ENCODE measurements around the gene ACAA1. TPM values are rescaled to one million over a fixed set of nuclear protein-coding genes. Genes with fewer than 3 reads are reported as not detected.

The ACAA1 gene
- total and polyA plus RNA-seq, 2 experiments from 2014 or later = 21.4 to 26.6 TPM

- no peaks in the 10 kb centered on the region for H3K36me3 ChIP-seq (ENCODE audit: insufficient read depth)
- no peak overlapping the region for H3K4me2 ChIP-seq
- no peak for DNase-seq (ENCODE audit: low spot score)
- no peak overlapping the region for H2AFZ ChIP-seq
- no peaks in the 10 kb centered on the region for H3K27me3 ChIP-seq (ENCODE audit: insufficient read depth)
- H3K79me2 ChIP-seq (replicated peaks; ENCODE audit: insufficient read depth) = no peaks in the 10 kb centered on the region
- H4K20me1 ChIP-seq (replicated peaks; ENCODE audit: insufficient read depth) = no peaks in the 10 kb centered on the region; the same call in 1 of the 2 replicates
- Mint-ChIP-seq H3K4me1 (no peaks in the 10 kb centered on the region), H3K9me3 (peaks cover 8% of the 10 kb centered on the region; the same call in 2 of the 3 replicates), H3K4me3 (no peak overlapping the region), H3K27me3 (ENCODE audit: insufficient read depth, low read depth, poor library complexity) (peaks cover 5% of the 10 kb centered on the region), H3K36me3 (ENCODE audit: low read depth) (no peaks in the 10 kb centered on the region), H3K27ac (no peak overlapping the region)
- TF ChIP-seq CTCF (conservative IDR thresholded peaks at IDR 0.05; ENCODE audit: low read depth in 2 of 2) = no peak
- no peak for TF ChIP-seq REST (IDR thresholded peaks at IDR 0.05; ENCODE audit: unreplicated experiment)
- TF ChIP-seq CREB1 (CRISPR knock-in tag; IDR thresholded peaks at IDR 0.05; ENCODE audit: low read depth) = no peak
- no peak for TF ChIP-seq EZH2 (IDR thresholded peaks at IDR 0.05; ENCODE audit: low read depth, unreplicated experiment)
- TF ChIP-seq NANOG (IDR thresholded peaks at IDR 0.05; ENCODE audit: borderline replicate concordance) = no peak
- H3K4me3 ChIP-seq = no peak overlapping the region
- H3K9me2 ChIP-seq (ENCODE audit: insufficient read depth) = no peaks in the 10 kb centered on the region
- no peak overlapping the region for H3K27ac ChIP-seq (ENCODE audit: low read depth)
- no peaks in the 10 kb centered on the region for H3F3A ChIP-seq (replicated peaks; ENCODE audit: low read depth)
- H3K4me1 ChIP-seq (ENCODE audit: insufficient read depth) = no peaks in the 10 kb centered on the region
- ATAC-seq = no peak
Measured at GRCh38 chr3:38108649-38109579, 28.0 kb downstream of the ACAA1 start.

GRCh38 chr3:38107911-38108648 lies 28.8 kb downstream of the ACAA1 start:
- H3K9me3 Mint-ChIP-seq = peaks cover 8% of the 10 kb centered on the region; the same call in 2 of the 3 replicates
- H3K27me3 ChIP-seq (ENCODE audit: insufficient read depth) = no peaks in the 10 kb centered on the region
- no peak overlapping the region for H3K4me3 Mint-ChIP-seq
- H3K36me3 Mint-ChIP-seq (ENCODE audit: low read depth) = no peaks in the 10 kb centered on the region
- peaks cover under 1% of the 10 kb centered on the region; the same call in 1 of the 3 replicates for H3K4me1 Mint-ChIP-seq
- H3K4me3 ChIP-seq = no peak overlapping the region
- no peaks in the 10 kb centered on the region for H3K36me3 ChIP-seq (ENCODE audit: insufficient read depth)
- no peak for ATAC-seq
- no peak overlapping the region for H3K4me2 ChIP-seq
- H3K27ac Mint-ChIP-seq = no peak overlapping the region
- no peaks in the 10 kb centered on the region for H3K79me2 ChIP-seq (replicated peaks; ENCODE audit: insufficient read depth)
- DNase-seq (ENCODE audit: low spot score) = no peak
- H3F3A ChIP-seq (replicated peaks; ENCODE audit: low read depth) = no peaks in the 10 kb centered on the region
- no peaks in the 10 kb centered on the region for H3K4me1 ChIP-seq (ENCODE audit: insufficient read depth)
- H3K27ac ChIP-seq (ENCODE audit: low read depth) = no peak overlapping the region
- H3K9me2 ChIP-seq (ENCODE audit: insufficient read depth) = no peaks in the 10 kb centered on the region
- no peaks in the 10 kb centered on the region for H4K20me1 ChIP-seq (replicated peaks; ENCODE audit: insufficient read depth)
- H2AFZ ChIP-seq = no peak overlapping the region
- peaks cover 4% of the 10 kb centered on the region for H3K27me3 Mint-ChIP-seq (ENCODE audit: insufficient read depth, low read depth, poor library complexity)
- no peak for TF ChIP-seq ETS1 (IDR thresholded peaks at IDR 0.05)

All from GM23338 (cell line).